GM19238 (cell line): ENCODE measurements around the gene QSOX1.

Experiments
- DNase-seq: peaks from one replicate; pipeline ENCODE4 v3.0.0; 2011; ENCODE audit warnings: low spot score; ENCODE audit not compliant: insufficient read length

QSOX1 gene

GRCh38 chr1:180233191-180234011 lies 78.7 kb downstream of the QSOX1 start:
- DNase-seq, result no peak

DNA sequence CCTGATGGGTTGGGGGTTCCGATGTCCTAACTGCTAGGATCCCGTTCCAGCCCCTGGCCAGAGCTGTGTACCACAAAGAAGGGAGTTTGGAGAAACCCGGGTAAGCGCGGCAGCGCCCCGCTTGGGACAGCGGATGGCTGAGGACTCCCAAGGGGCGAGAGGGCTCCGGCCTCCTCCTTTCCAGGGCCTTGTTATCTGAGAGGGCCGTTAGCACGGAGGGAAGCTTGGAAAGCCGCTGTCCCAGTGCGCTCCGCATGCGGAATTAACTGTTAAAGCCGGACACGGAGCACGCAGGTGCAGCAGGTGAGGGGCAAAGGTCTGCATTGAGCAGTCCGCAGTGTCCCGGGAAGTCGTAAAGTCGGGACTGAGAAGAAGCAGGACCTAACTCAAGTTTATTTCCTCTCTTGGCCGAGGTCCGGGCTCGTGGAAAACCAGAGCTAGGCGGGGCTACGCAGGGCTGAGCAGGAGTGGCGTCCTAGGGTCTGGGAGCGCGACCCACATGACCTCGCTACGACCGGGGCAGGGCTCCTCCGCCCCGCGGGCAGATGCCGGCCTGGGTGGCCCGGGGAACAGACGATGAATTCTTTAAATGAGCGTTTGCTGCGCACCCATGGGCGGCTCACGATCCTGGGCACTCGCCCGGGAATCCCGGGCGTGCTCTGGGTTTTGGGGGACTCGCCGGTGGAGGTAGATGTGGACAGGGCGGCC lies 79.9 kb downstream of the QSOX1 start:
- DNase-seq, result no peak

DNA sequence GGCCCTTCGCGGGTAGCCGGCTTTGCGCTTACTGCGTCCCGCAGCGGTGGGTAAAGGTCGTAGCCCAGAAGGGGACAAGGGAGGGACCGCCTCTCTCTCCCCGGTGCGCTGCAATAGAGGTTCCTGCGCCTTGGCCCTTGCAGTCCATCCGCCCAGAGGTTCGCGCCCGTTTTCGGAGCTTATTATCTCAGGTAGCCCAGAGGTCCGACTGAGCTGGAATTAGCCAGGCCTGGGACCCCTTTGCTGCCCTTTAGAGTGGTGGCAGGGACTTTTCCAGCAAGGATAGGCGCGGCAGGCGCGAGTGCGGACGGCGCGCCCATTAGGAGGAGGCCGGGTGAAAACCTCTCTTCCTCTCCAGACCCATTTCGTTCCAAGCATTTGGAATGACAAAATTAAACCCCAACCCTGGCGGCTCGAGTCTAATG lies 80.4 kb downstream of the QSOX1 start:
- DNase-seq, result no peak

DNA sequence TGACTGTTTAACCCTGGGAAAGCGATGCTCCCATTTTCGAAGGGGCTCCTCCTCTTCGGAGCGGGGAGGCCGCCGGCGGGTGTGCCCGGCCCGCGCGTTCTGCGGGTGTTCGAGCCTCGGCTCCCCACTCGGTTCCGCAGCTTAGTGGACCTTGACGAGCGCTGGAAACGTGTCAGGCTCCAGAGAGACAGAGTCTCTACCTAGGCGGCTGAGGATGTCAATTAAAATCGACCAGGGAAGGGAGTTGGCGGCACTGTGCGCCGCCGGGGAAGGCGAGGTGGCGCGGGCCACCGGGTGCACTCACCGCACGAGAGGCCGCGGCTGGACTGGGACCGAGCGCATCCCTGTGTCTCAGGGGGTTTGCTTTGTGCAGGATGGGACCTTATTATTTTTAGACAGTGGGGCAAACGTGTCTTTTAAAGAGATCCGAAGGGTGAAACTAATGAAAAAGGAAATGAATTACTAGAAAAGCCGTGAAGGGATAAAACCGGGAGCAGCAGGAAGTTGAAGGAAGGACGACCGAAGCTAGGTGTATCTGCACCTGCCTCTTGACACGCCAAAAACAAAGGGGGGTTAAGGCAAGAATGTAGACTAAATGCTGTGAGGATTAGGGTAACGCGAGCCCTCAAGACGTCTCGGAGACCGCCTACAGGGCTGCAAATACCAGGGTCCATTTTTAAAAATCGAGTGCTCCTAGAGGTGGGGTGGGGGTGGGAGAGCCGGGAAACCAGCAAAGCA lies 81.0 kb downstream of the QSOX1 start:
- no peak for DNase-seq

DNA sequence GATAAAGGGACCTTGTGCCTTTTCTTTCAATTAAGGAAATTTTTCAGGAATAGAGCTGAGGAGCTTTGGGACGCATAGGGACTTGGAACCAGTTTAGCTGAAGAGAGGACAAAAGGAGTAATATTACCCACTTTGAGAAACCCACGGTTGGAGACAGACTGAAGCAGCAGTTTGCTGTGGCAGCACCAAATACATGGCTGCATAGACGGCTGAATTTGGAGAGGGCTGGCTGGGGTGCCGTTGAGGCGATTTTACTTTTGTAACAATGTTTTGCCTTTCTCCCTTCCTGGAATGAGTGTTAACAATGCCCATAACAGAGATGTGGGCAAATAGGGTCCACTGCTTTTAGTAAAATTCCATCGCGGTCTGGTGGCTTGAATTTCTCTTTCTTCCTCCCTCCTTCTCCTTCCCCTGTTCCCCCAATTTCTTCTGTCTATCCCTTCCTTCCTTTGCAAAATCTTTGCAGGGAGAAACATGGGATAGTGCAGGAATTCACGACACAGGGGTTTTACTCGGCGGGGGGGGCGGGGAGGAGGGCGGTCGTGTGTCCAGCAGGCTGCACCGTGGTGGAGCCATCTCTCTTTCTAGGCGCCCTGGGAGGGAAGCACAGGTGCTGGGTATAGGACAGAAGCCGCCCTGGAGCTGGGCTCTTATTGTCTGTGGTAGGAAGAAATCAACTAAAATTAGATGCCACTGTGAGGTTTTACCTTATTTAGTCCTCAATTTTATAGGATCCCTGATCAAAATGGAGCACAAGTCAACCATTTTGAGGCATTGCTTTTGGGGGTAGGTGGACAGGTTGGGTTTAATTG lies 82.2 kb downstream of the QSOX1 start:
- DNase-seq, result no peak

DNA sequence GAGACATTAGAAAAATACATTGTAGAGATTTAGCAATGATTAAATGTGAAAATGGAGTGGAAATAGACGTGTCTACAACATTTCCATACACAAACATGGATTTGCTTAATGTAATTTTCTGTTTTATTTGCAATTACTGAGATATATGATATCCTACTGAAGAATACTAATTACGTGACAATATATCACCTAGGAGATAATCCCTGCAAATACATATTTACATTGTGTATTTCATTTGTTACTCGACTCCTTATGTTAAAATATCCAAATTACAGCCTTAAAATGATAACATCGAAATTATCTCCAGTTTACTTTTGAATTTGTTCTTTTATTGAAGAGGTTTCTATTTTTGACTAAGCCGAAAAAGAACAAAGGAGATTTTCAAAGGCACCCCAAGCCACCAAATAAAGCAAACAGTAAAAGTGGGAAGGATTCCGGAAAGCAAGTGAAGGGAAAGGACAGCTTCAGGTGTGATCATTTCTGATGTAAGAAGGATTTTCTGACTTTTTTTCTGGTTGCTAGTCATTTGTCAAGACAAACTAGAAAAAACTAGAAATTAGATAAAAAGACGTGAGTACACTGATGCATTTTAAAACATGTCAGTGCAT lies 83.3 kb downstream of the QSOX1 start:
- DNase-seq, result no peak

- DNase-seq, result no peak
These were observed 84.0 kb downstream of the QSOX1 start for GRCh38 chr1:180238675-180239074.

DNA sequence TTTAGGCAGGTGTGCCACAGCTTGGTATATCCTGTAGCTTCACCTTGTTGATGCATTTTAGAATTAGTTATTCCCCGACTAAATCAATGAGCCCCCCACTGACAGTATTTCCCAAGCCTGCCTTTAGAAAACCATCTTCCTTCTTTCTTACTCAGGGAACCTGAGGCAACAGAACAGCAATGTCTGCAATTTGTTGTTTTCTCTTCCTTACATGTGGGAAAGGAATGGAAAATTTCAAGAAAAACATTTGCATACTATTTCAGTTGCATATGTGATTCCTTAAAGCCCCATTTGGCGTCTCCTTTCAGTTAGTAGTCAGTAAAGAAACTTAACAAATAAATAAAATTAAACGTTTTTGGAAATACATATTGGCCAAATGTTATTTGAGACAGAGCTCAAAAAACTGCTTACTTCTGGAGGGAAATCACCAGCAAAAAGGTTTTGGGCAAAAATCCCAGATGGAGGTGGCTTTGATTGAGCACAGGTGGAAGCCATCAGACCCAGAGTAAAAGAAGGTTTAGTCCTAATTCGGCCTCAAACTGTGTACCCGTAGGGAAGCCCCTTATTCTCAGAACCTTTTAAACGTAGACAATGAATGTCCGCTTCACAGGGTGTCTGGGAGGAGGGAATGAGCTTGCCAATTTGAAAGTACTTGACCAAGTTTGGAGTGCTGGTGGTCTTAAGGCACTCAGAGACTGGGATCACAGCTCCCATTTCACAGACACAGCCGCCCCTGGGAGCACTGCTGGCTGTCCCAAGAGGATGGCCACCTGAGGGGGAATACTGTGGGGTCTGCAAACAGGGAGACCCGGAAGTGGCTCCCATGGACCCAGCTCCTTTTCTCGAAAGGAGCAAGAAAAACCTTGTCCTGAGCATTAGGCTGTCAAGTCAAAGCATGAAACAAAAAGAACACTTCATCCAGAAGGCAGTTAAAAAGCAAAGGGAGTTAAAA lies 84.8 kb downstream of the QSOX1 start:
- no peak for DNase-seq

GRCh38 chr1:180241716-180242544 lies 87.3 kb downstream of the QSOX1 start:
- no peak for DNase-seq

DNA sequence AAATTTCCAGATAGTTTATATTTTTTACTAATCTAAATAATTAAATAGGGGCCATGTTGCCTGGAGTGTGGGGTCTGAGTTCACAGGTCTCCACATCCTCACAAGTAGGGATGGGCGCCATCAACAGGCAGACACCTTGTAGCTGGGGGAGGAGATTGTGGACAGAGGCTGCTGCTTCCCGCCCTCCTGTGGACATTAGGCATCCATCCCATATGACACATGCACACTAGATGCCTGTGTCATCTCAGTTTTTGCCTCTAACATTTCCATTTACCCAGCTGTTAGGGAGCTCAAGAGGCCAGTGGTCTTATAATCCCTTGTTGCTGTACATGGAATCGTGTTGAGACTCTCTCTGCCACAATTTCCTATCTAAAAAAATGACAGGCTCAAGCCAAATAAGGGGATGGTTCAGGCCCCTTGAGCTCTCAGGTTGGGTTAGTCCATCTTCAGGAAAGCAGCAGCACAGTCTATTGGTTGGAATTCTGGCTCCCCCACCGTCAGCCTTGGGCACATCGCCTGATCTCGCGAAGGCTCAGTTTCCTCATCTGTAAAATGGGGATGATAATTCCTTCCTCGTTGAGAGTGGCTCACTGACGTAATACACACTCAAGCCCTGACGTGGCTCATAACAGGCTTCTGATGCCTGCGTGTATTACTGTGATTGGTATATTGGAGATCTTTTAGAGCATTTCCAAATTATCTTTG lies 89.0 kb downstream of the QSOX1 start:
- DNase-seq, result no peak

DNA sequence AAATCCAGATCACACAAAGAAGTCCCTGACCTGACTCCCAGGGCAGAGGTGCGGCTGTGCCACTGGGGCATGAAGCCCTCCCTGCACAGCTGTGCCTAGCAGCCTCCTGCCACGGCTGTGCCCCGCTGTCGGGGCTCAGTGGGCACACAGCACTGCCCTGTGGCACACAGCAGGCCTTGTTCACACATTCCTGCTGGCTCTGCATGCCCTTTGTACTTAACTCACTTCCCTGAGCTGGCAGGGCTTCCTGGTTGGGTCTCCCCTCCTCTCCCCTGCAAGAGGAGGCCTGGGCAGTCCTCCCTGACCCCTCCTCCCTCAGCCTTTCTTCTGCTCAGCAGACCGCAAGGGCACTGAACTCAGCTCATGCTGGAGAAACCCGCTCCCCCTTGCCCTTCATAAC lies 90.2 kb downstream of the QSOX1 start:
- DNase-seq, result no peak

- no peak for DNase-seq
These were observed 91.9 kb downstream of the QSOX1 start for GRCh38 chr1:180246579-180246978.

- DNase-seq, result no peak
These were observed 92.4 kb downstream of the QSOX1 start for GRCh38 chr1:180247061-180247460.

DNA sequence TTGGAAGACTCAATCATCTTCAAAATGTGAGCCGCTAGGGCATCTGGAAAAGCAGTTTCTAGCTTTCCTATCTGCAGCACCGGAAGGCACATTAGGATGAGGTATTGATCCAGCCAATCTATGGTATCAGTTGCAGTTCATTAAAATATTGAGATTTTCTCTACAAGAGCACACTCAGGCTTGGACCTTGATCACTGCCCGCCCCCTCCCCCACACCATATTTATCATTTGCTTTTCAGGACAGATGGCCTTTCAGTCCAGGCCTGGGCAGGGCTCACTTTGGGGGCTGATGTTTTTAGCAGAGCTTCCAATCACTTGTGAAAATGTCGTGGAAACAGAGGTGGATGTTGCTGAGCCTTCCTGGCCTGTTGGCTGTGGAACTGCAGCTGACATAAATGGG lies 92.9 kb downstream of the QSOX1 start:
- no peak for DNase-seq

DNA sequence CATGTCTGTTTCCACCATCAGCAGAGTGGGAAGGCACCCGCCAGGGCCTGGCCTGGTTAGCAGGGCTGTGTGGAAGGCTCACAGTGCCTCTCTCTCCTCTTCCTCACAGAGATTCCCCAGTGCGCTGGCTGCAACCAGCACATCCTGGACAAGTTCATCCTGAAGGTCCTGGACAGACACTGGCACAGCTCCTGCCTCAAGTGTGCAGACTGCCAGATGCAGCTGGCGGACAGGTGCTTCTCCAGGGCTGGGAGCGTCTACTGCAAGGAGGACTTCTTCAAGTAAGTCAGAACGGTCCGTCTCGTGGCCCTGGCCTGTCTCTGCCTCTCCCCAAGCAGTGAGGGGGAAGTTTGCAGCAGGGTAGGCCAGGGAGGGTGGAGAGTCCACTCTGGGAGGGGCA lies 93.5 kb downstream of the QSOX1 start:
- no peak for DNase-seq

DNA sequence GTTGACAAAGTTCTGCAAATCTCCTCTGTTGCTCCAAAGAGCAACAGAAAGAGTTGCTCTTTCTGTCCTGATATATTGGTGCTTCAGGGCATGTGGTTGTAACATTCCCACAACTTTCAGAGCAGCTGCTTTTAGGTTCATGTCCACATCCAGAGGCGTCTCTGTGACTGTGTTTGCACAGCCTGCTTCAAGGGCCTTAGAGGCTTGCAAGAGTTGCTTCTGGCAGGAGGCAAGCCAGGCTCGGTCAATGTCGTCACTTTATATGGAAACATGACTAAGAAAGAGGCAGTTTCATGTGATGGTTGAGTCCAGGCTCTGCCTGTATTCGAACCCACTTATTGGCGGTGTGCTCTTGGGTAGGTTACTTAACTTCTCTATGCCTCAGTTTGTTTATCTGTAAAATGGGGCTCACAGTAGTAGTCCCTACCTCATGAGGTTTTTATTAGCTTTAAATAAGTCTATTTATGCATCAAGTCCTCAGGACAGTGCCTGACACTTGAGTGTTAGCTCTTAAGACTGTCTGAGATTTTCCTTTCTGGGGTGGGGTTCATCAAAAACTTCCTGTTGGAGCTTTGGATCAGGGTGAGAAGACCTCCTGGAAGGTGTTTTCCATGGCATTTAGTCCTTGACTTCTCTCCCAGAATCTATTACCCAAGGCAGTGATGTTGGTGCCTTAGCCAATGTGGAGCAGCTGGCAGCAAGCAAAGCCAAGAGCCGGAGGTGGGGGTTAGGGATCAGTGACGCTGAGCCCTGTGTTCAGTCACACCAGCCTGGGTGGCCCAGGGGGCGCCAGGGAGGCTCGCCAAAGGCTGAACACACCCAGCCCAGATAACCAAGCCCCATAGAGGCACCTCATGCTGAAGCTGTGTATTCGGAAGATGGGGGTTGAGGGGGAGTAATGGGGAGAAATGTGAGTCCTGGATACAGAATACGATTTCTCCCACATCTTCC lies 94.3 kb downstream of the QSOX1 start:
- DNase-seq, result no peak
